Bronchial epithelial cell (primary cell): ENCODE measurements around the gene MAMDC2. TPM values are rescaled to one million over a fixed set of nuclear protein-coding genes. Genes with fewer than 3 reads are reported as not detected.

ENCODE experiments used
- DNase-seq: peaks from one replicate; pipeline ENCODE4 v3.0.0-alpha.2; 2010; ENCODE audit warnings: low read depth
- FAIRE-seq: peaks from 2 replicates; lab custom pipeline; 2011; peaks lifted over from hg19 to GRCh38; lab: Jason Lieb, UNC
- H3K27me3 ChIP-seq: 2 replicates; pipeline ENCODE4 v1.5.1; 2011; ENCODE audit warnings: low read length; ENCODE audit not compliant: control insufficient read depth, insufficient read depth
- H3K36me3 ChIP-seq: 2 replicates; pipeline ENCODE4 v1.5.1; 2011; ENCODE audit warnings: low read length; ENCODE audit not compliant: control insufficient read depth, insufficient read depth
- H3K4me3 ChIP-seq: 2 replicates; pipeline ENCODE4 v1.5.1; 2011; ENCODE audit warnings: mild to moderate bottlenecking, low read depth, low read length, control low read depth
- CTCF ChIP-seq: IDR thresholded peaks from 2 replicates; pipeline ENCODE4 v1.5.1; 2011; ENCODE audit warnings: mild to moderate bottlenecking, moderate library complexity, low read length, control low read depth, inconsistent platforms; ENCODE audit not compliant: insufficient read depth, severe bottlenecking
- total RNA-seq: library from RNA; depleted of rRNA; stranded (reverse); fragments of >200 nt; gene quantifications from 2 replicates; pipeline ENCODE4 v1.2.1, GENCODE V29; 2014

Gene MAMDC2
- total RNA-seq, 1 donor from 2014 or later, result 0.53 TPM

GRCh38 chr9:70040376-70040903 is 3.2 kb upstream of the MAMDC2 start:
- Histone ChIP-seq H3K27me3 (no peaks in the 10 kb centered on the region), H3K4me3 (no peak overlapping the region), H3K36me3 (no peaks in the 10 kb centered on the region)
- TF ChIP-seq CTCF, result no peak
- FAIRE-seq (no peak), DNase-seq (no peak)

- H3K36me3 ChIP-seq, result no peaks in the 10 kb centered on the region
- H3K4me3 ChIP-seq, result no peak overlapping the region
- FAIRE-seq, result peak; percentile 7
- peak; percentile 62 for DNase-seq
- TF ChIP-seq CTCF, result no peak
- no peaks in the 10 kb centered on the region for H3K27me3 ChIP-seq
Measured at GRCh38 chr9:70042461-70043215, 1.0 kb upstream of the MAMDC2 start.

- no peaks in the 10 kb centered on the region for H3K36me3 ChIP-seq
- no peak for DNase-seq
Measured at GRCh38 chr9:70043285-70043684, 363 bp upstream of the MAMDC2 start.

GRCh38 chr9:70044490-70045307 is 1.1 kb downstream of the MAMDC2 start:
- FAIRE-seq (peak; percentile 47), DNase-seq (peak; percentile 74)
- H3K27me3 ChIP-seq, result no peaks in the 10 kb centered on the region
- H3K36me3 ChIP-seq, result no peaks in the 10 kb centered on the region
- H3K4me3 ChIP-seq, result peak overlapping the region; percentile 28
- no peak for TF ChIP-seq CTCF

More at GRCh38 chr9:70043285-70043684, 363 bp upstream of the MAMDC2 start:
- TF ChIP-seq CTCF, result no peak
- Histone ChIP-seq H3K4me3 (no peak overlapping the region), H3K27me3 (no peaks in the 10 kb centered on the region)
- FAIRE-seq, result no peak

GRCh38 chr9:70045452-70045851 is 1.8 kb downstream of the MAMDC2 start:
- no peak for FAIRE-seq

More at GRCh38 chr9:70045452-70045851, 1.8 kb downstream of the MAMDC2 start:
- TF ChIP-seq CTCF, result no peak
- Histone ChIP-seq H3K27me3 (no peaks in the 10 kb centered on the region), H3K36me3 (no peaks in the 10 kb centered on the region), H3K4me3 (no peak overlapping the region)
- DNase-seq, result no peak
